Measurements from ENCODE around the gene NRIP2. TPM values are rescaled to one million over a fixed set of nuclear protein-coding genes. Genes with fewer than 3 reads are reported as not detected.

Gene NRIP2
- total and polyA plus RNA-seq, 2 experiments from 2014 or later = 0.46 TPM; not detected in 1

DNA sequence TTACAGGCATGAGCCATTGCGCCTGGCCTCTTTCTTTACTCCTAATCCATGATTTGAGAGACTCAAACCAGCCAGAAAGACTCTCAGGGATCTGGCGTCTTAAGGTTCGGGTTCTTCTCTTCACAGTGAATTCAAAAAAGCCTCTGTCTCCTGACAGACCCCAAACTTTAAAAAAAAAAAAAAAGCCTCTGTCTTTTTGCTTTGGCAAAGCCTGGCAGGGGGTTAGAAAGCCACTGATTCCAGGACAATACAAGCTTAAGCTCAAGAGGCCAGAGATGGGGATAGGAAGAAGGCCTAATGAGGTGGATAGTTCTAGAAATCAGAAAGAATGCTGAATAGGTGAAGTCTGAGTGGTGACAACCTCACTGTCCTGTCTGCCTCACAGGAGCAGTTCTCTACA, 8.8 kb downstream of the NRIP2 start:
- no peaks in the 10 kb centered on the region for H3K9me2 ChIP-seq (ENCODE audit: insufficient read depth)
- H3K9ac ChIP-seq = no peak overlapping the region
- no peaks in the 10 kb centered on the region for H3K4me1 ChIP-seq (ENCODE audit: insufficient read depth)
- no peak overlapping the region for H3K4me2 ChIP-seq (ENCODE audit: unreplicated experiment)
- H2AFZ ChIP-seq = no peak overlapping the region
- no peaks in the 10 kb centered on the region for H4K20me1 ChIP-seq (ENCODE audit: insufficient read depth)
- no peak for TF ChIP-seq EZH2phosphoT487 (IDR thresholded peaks at IDR 0.05; ENCODE audit: insufficient read depth, low read depth)
- TF ChIP-seq EZH2 (IDR thresholded peaks at IDR 0.05; ENCODE audit: insufficient read depth, poor library complexity, severe bottlenecking) = no peak
- no peak overlapping the region for H3K4me3 ChIP-seq
- H3K36me3 ChIP-seq (ENCODE audit: low read depth) = peaks cover 6% of the 10 kb centered on the region; the same call in 1 of the 2 replicates
- H3K27ac ChIP-seq = no peak overlapping the region
- no peak for DNase-seq
- H3F3A ChIP-seq (ENCODE audit: insufficient read depth) = no peaks in the 10 kb centered on the region
- H3K79me2 ChIP-seq (ENCODE audit: insufficient read depth) = no peaks in the 10 kb centered on the region
- in situ Hi-C loops (cut with MboI) = no loop called here
- 93 to 96% methylated on average over 3 of the region's 3 CpGs for WGBS, 2 experiments (ENCODE audit: low coverage in 1 of 2, low lambda C conversion rate in 2 of 2, missing lambda C conversion rate in 2 of 2)
- no peaks in the 10 kb centered on the region for H3K9me3 ChIP-seq (ENCODE audit: low read depth)
- H3K27me3 ChIP-seq (replicated peaks; ENCODE audit: insufficient read depth) = no peaks in the 10 kb centered on the region

DNA sequence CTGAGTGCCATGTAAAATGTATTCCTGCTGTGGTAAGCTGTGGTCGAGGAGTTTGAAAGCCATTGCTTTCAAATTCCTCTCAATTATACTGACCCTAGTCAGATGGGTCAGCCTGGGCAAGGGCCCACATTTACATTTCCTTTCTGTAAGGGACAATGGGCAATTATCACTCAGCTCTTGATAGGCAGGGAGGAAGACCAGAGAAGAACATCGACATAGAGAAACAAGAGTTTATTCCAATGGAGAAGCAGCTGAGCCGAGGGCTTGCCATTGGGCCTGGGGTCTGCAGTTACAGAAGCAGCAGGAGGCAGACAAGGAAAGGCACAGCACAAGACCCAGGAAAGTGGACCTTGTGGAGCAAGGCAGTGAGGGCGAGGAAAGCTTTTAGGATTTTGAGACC, 9.7 kb downstream of the NRIP2 start:
- Histone ChIP-seq H3K9me2 (ENCODE audit: insufficient read depth) (no peaks in the 10 kb centered on the region), H3K9ac (no peak overlapping the region), H3K4me1 (ENCODE audit: insufficient read depth) (no peaks in the 10 kb centered on the region), H3K4me3 (no peak overlapping the region), H4K20me1 (ENCODE audit: insufficient read depth) (no peaks in the 10 kb centered on the region), H2AFZ (no peak overlapping the region), H3K27ac (no peak overlapping the region), H3K36me3 (ENCODE audit: low read depth) (peaks cover 6% of the 10 kb centered on the region; the same call in 1 of the 2 replicates), H3K27me3 (replicated peaks; ENCODE audit: insufficient read depth) (no peaks in the 10 kb centered on the region), H3F3A (ENCODE audit: insufficient read depth) (no peaks in the 10 kb centered on the region), H3K79me2 (ENCODE audit: insufficient read depth) (no peaks in the 10 kb centered on the region), H3K4me2 (ENCODE audit: unreplicated experiment) (no peak overlapping the region), H3K9me3 (ENCODE audit: low read depth) (no peaks in the 10 kb centered on the region)
- in situ Hi-C loops (cut with MboI) = no loop called here
- DNase-seq = no peak
- 85 to 87% methylated on average over 4 of the region's 4 CpGs for WGBS, 2 experiments (ENCODE audit: low coverage in 1 of 2, low lambda C conversion rate in 2 of 2, missing lambda C conversion rate in 2 of 2)
- TF ChIP-seq EZH2 (IDR thresholded peaks at IDR 0.05; ENCODE audit: insufficient read depth, poor library complexity, severe bottlenecking) (no peak), EZH2phosphoT487 (IDR thresholded peaks at IDR 0.05; ENCODE audit: insufficient read depth, low read depth) (no peak)

- Histone ChIP-seq H2AFZ (no peak overlapping the region), H3K36me3 (ENCODE audit: low read depth) (peaks cover 6% of the 10 kb centered on the region; the same call in 1 of the 2 replicates), H3F3A (ENCODE audit: insufficient read depth) (no peaks in the 10 kb centered on the region), H3K79me2 (ENCODE audit: insufficient read depth) (no peaks in the 10 kb centered on the region), H3K9me2 (ENCODE audit: insufficient read depth) (no peaks in the 10 kb centered on the region), H3K27me3 (replicated peaks; ENCODE audit: insufficient read depth) (no peaks in the 10 kb centered on the region), H3K4me1 (ENCODE audit: insufficient read depth) (no peaks in the 10 kb centered on the region), H3K9ac (no peak overlapping the region), H3K27ac (no peak overlapping the region), H4K20me1 (ENCODE audit: insufficient read depth) (no peaks in the 10 kb centered on the region), H3K9me3 (ENCODE audit: low read depth) (no peaks in the 10 kb centered on the region), H3K4me3 (no peak overlapping the region), H3K4me2 (ENCODE audit: unreplicated experiment) (no peak overlapping the region)
- 83 to 87% methylated on average over 6 of the region's 6 CpGs for WGBS, 2 experiments (ENCODE audit: low coverage in 1 of 2, low lambda C conversion rate in 2 of 2, missing lambda C conversion rate in 2 of 2)
- TF ChIP-seq EZH2 (IDR thresholded peaks at IDR 0.05; ENCODE audit: insufficient read depth, poor library complexity, severe bottlenecking) = no peak
- TF ChIP-seq EZH2phosphoT487 (IDR thresholded peaks at IDR 0.05; ENCODE audit: insufficient read depth, low read depth) = no peak
- DNase-seq = no peak
- in situ Hi-C loops (cut with MboI) = no loop called here
These were observed 10.3 kb downstream of the NRIP2 start for GRCh38 chr12:2824541-2824940.

- no peaks in the 10 kb centered on the region for H3K9me3 ChIP-seq (ENCODE audit: low read depth)
- WGBS, 2 experiments (ENCODE audit: low coverage in 1 of 2, low lambda C conversion rate in 2 of 2, missing lambda C conversion rate in 2 of 2) = 82% methylated on average over 7 of the region's 7 CpGs
- H3F3A ChIP-seq (ENCODE audit: insufficient read depth) = no peaks in the 10 kb centered on the region
- H3K79me2 ChIP-seq (ENCODE audit: insufficient read depth) = no peaks in the 10 kb centered on the region
- no peaks in the 10 kb centered on the region for H3K4me1 ChIP-seq (ENCODE audit: insufficient read depth)
- H3K27me3 ChIP-seq (replicated peaks; ENCODE audit: insufficient read depth) = no peaks in the 10 kb centered on the region
- peaks cover 6% of the 10 kb centered on the region; the same call in 1 of the 2 replicates for H3K36me3 ChIP-seq (ENCODE audit: low read depth)
- in situ Hi-C loops (cut with MboI) = no loop called here
- TF ChIP-seq EZH2 (IDR thresholded peaks at IDR 0.05; ENCODE audit: insufficient read depth, poor library complexity, severe bottlenecking) = no peak
- no peak for TF ChIP-seq EZH2phosphoT487 (IDR thresholded peaks at IDR 0.05; ENCODE audit: insufficient read depth, low read depth)
- no peak for DNase-seq
- H3K9ac ChIP-seq = no peak overlapping the region
- H4K20me1 ChIP-seq (ENCODE audit: insufficient read depth) = no peaks in the 10 kb centered on the region
- H3K4me2 ChIP-seq (ENCODE audit: unreplicated experiment) = no peak overlapping the region
- H2AFZ ChIP-seq = no peak overlapping the region
- H3K27ac ChIP-seq = no peak overlapping the region
- no peak overlapping the region for H3K4me3 ChIP-seq
- no peaks in the 10 kb centered on the region for H3K9me2 ChIP-seq (ENCODE audit: insufficient read depth)
These were observed 11.4 kb downstream of the NRIP2 start for GRCh38 chr12:2823483-2823882.

GRCh38 chr12:2820432-2820831, 14.4 kb downstream of the NRIP2 start:
- Histone ChIP-seq H3K9me3 (ENCODE audit: low read depth) (no peaks in the 10 kb centered on the region), H3F3A (ENCODE audit: insufficient read depth) (no peaks in the 10 kb centered on the region), H3K36me3 (ENCODE audit: low read depth) (peaks cover 6% of the 10 kb centered on the region; the same call in 1 of the 2 replicates), H3K4me3 (no peak overlapping the region), H3K27me3 (replicated peaks; ENCODE audit: insufficient read depth) (no peaks in the 10 kb centered on the region), H3K4me1 (ENCODE audit: insufficient read depth) (no peaks in the 10 kb centered on the region), H4K20me1 (ENCODE audit: insufficient read depth) (no peaks in the 10 kb centered on the region), H3K27ac (no peak overlapping the region), H3K79me2 (ENCODE audit: insufficient read depth) (peaks cover 18% of the 10 kb centered on the region), H3K9ac (no peak overlapping the region), H2AFZ (no peak overlapping the region), H3K4me2 (ENCODE audit: unreplicated experiment) (no peak overlapping the region), H3K9me2 (ENCODE audit: insufficient read depth) (no peaks in the 10 kb centered on the region)
- no peak for TF ChIP-seq EZH2 (IDR thresholded peaks at IDR 0.05; ENCODE audit: insufficient read depth, poor library complexity, severe bottlenecking)
- in situ Hi-C loops (cut with MboI) = no loop called here
- WGBS, 2 experiments (ENCODE audit: low coverage in 1 of 2, low lambda C conversion rate in 2 of 2, missing lambda C conversion rate in 2 of 2) = 92 to 93% methylated on average over 4 to 9 of the region's 9 CpGs
- DNase-seq = no peak

Measured in GM23248 (cell line).